HepG2 (cell line): Measurements from ENCODE around the gene DUSP22. TPM values are rescaled to one million over a fixed set of nuclear protein-coding genes. Genes with fewer than 3 reads are reported as not detected.

Source experiments
- ATAC-seq: fragments of 200-7000 bp; cut with Tn5 transposase; 3 replicates; pipeline ENCODE4 v1.9.1; 2020; ENCODE audit warnings: mild to moderate bottlenecking, moderate library complexity
- BruUV-seq: library from RNA; stranded (reverse); fragments of 400-500 nt; replicated peaks from 2 replicates; lab custom pipeline; 2021; lab: Mats Ljungman, UMichigan
- CTCF ChIA-PET: fragments of 300-600 bp; formaldehyde crosslinking; extraction: SDS; loops from one replicate; lab custom pipeline; 2021; ENCODE audit warnings: low total read pairs, inconsistent platforms, low intra/inter-chr PET ratio; lab: Yijun Ruan, JAX
- POLR2A ChIA-PET: fragments of 350-600 bp; sonication (Branson Sonifier 250); formaldehyde crosslinking; loops from one replicate; lab custom pipeline; 2020; ENCODE audit warnings: antibody characterized with exemption, inconsistent platforms; lab: Yijun Ruan, JAX
- DNase-seq: peaks from one replicate; pipeline ENCODE4 v3.0.0-alpha.2; 2015; ENCODE audit warnings: low spot score
- FAIRE-seq: peaks from 3 replicates; lab custom pipeline; 2011; peaks lifted over from hg19 to GRCh38; lab: Jason Lieb, UNC
- H2AFZ ChIP-seq: one replicate; pipeline ENCODE4 v1.6.1; 2011; ENCODE audit warnings: low read length, inconsistent platforms
- H3K27ac ChIP-seq: fragments of 300-600 bp; 3 replicates; pipeline ENCODE4 v1.8.0; 2011; ENCODE audit warnings: mixed run types, mild to moderate bottlenecking, mixed read lengths, low read length, inconsistent platforms; ENCODE audit not compliant: insufficient read depth; ENCODE audit errors: extremely low read length
- H3K27me3 ChIP-seq, 2 experiments: fragments of 200-600 bp in 1 of 2; 2 replicates in 1 of 2; 3 replicates in 1 of 2; pipeline versions ENCODE4 v1.6.0 to v1.8.0; 2011; ENCODE audit warnings: low read length in 2 of 2, mild to moderate bottlenecking in 2 of 2, moderate library complexity in 2 of 2, inconsistent platforms in 1 of 2; ENCODE audit not compliant: insufficient read depth in 2 of 2, control insufficient read depth in 1 of 2
- H3K36me3 ChIP-seq, 2 experiments: fragments of 200-600 bp in 1 of 2; replicated peaks in 1 of 2; 2 replicates in 1 of 2; 3 replicates in 1 of 2; pipeline versions ENCODE4 v1.5.1 to v1.8.0; 2011; ENCODE audit warnings: low read length in 2 of 2, inconsistent platforms in 1 of 2; ENCODE audit not compliant: insufficient read depth in 2 of 2, control insufficient read depth in 1 of 2
- H3K4me1 ChIP-seq: 2 replicates; pipeline ENCODE4 v1.5.1; 2012; ENCODE audit warnings: low read length, inconsistent platforms; ENCODE audit not compliant: insufficient read depth
- H3K4me2 ChIP-seq: 2 replicates; pipeline ENCODE4 v1.6.0; 2011; ENCODE audit warnings: low read depth, low read length, inconsistent platforms
- H3K4me3 ChIP-seq, 3 experiments: fragments of 200-600 bp in 1 of 3; sonication (generic), shearing (Covaris generic) in 1 of 3; replicated peaks in 1 of 3; 2 replicates each; pipeline ENCODE4 v1.5.1; 2011 to 2016; ENCODE audit warnings: low read length in 3 of 3, inconsistent platforms in 2 of 3, low read depth in 2 of 3, mild to moderate bottlenecking in 2 of 3, control low read depth in 1 of 3, mixed read lengths in 1 of 3; ENCODE audit not compliant: insufficient read depth in 1 of 3
- H3K79me2 ChIP-seq: one replicate; pipeline ENCODE4 v1.6.1; 2011; ENCODE audit warnings: low read length, inconsistent platforms; ENCODE audit not compliant: insufficient read depth
- H3K9ac ChIP-seq: 2 replicates; pipeline ENCODE4 v1.6.0; 2011; ENCODE audit warnings: mild to moderate bottlenecking, low read depth, low read length, inconsistent platforms; ENCODE audit not compliant: insufficient read depth
- H3K9me3 ChIP-seq: 2 replicates; pipeline ENCODE4 v1.5.1; 2012; ENCODE audit warnings: mild to moderate bottlenecking, low read length
- H4K20me1 ChIP-seq: 2 replicates; pipeline ENCODE4 v1.6.0; 2011; ENCODE audit warnings: inconsistent platforms, mild to moderate bottlenecking, low read length, moderate library complexity; ENCODE audit not compliant: insufficient read depth
- ONECUT2 ChIP-seq: sonication (generic); formaldehyde crosslinking; IDR thresholded peaks from 2 replicates; pipeline ENCODE4 v1.4.0; 2020; ENCODE audit warnings: missing genetic modification reagents
- SAFB2 ChIP-seq: sonication (generic); formaldehyde crosslinking; IDR thresholded peaks from 2 replicates; pipeline ENCODE4 v1.5.1; 2020; ENCODE audit warnings: missing genetic modification reagents, low read depth, mild to moderate bottlenecking, borderline replicate concordance
- TRAFD1 ChIP-seq: sonication (generic); formaldehyde crosslinking; IDR thresholded peaks from 2 replicates; pipeline ENCODE4 v1.5.1; 2020; ENCODE audit warnings: missing genetic modification reagents, mild to moderate bottlenecking, borderline replicate concordance
- ZNF350 ChIP-seq: sonication (generic); formaldehyde crosslinking; IDR thresholded peaks from 2 replicates; pipeline ENCODE4 v1.4.0; 2020; ENCODE audit warnings: mild to moderate bottlenecking, low read depth, missing genetic modification reagents, borderline replicate concordance
- WGBS: methylation state at CpG from one replicate; pipeline ENCODE4 v1.1.6; 2017; ENCODE audit warnings: low lambda C conversion rate; 5-methylcytosine and 5-hydroxymethylcytosine counted together
- in situ Hi-C: cut with HindIII; loops from 2 replicates; pipeline ENCODE4 v1.10.0; 2017; ENCODE audit warnings: low pct_unique_long_range_greater_than_20kb; ENCODE audit not compliant: extremely low pct_ligation_motif_present
- intact Hi-C: fragments of 100-400 bp; cut with micrococcal nuclease; formaldehyde crosslinking; loops from one replicate; pipeline ENCODE4 v1.10.0; 2022; ENCODE audit not compliant: unreplicated experiment
- polyA plus RNA-seq, 8 experiments: library from polyadenylated mRNA; depleted of rRNA in 3 of 8; stranded (reverse) in 7 of 8; unstranded in 1 of 8; fragments of >200 nt; fragmentation: Illumina TruSeq in 4 of 8; extraction: Trizol in 4 of 8; gene quantifications; 2 replicates each; pipeline versions ENCODE4 v1.2.1 to v1.2.3, GENCODE V29; 2011 to 2016; ENCODE audit warnings: low read depth in 4 of 8, missing spikeins in 1 of 8, mixed read lengths in 1 of 8; ENCODE audit not compliant: insufficient read depth in 1 of 8
- total RNA-seq, 5 experiments: library from RNA; depleted of rRNA; stranded (reverse); fragments of >200 nt; fragmentation: Illumina TruSeq; extraction: Trizol; gene quantifications; 2 replicates each; pipeline ENCODE4 v1.2.3, GENCODE V29; 2016; ENCODE audit warnings: low read depth in 1 of 5
- TF ChIP-seq, protein P1 (sequence below): sonication (generic); formaldehyde crosslinking; IDR thresholded peaks from 2 replicates; pipeline ENCODE4 v1.5.0; 2020; ENCODE audit warnings: missing genetic modification reagents

DUSP22 gene
- total and polyA plus RNA-seq, 2 of the 13 experiments (the other 11 are each of a cell fraction or from before 2014, with no cell fraction given), result 20.2 to 32.8 TPM

DNA sequence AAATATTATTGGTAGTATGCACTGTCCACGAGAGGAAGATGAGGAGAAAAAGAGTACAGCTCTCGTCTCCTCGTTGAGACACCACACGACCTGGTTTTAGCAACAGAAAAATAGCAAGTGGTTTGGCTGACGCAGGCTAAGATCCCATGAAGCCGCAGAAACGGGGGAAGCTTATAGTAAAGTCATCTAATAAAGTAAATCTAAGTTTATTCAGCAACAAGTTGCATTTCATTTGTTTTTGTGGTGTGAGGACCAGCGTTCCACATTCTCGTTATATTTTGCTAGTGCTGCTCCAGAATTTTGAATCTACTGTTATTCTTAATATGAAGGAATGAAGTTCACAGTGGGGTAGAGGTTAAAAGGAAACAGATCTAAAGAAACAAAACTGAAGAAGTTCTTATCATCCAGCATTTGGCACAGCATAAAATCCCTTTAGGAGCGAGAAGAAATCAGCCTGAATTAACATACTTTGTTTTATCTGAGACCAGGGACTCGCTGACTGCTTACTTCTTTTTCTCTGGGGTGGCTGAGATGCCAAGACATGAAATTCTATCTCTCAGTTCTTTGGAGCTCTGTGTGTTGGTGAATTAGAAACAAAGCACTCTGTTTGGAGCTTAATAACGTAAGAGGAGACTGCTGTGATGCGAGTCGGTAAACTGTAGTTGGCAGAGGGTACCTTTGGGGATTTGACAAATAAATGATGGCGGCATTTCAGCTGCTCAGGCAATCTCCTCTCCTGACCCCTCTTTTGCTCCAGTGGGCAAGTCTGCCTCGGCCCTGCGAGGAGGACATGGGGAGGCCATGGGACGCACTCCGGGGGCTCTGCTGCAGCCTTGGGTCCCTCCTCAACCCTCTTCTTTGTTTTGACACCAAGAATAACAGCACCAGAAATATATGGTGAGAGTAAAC lies 74.4 kb downstream of the DUSP22 start:
- ChIA-PET CTCF (no interaction called here), POLR2A (no interaction called here)
- Histone ChIP-seq H2AFZ (no peak overlapping the region), H3K9me3 (no peaks in the 10 kb centered on the region), H3K4me2 (no peak overlapping the region), H3K79me2 (no peaks in the 10 kb centered on the region), H3K4me3 (no peak overlapping the region), H3K36me3 (no peaks in the 10 kb centered on the region), H3K27me3 (peaks cover 5 to 42% of the 10 kb centered on the region in 2 experiments; a peak in 4 of 5 replicates), H3K27ac (no peak overlapping the region), H3K9ac (no peak overlapping the region), H3K4me1 (peaks cover 6% of the 10 kb centered on the region)
- no peak for ATAC-seq
- in situ Hi-C loops (no loop called here), intact Hi-C loops (no loop called here)
- no TSS peak for BruUV-seq
- TF ChIP-seq SAFB2 (no peak), ONECUT2 (CRISPR knock-in tag) (no peak), TRAFD1 (CRISPR knock-in tag) (no peak), ZNF350 (CRISPR knock-in tag) (no peak)
- TF ChIP-seq, protein P1, sequence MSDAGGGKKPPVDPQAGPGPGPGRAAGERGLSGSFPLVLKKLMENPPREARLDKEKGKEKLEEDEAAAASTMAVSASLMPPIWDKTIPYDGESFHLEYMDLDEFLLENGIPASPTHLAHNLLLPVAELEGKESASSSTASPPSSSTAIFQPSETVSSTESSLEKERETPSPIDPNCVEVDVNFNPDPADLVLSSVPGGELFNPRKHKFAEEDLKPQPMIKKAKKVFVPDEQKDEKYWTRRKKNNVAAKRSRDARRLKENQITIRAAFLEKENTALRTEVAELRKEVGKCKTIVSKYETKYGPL (CRISPR knock-in tag), result no peak
- TF ChIP-seq, all 625 proteins: peak for 0
- FAIRE-seq (no peak), DNase-seq (no peak)
- 28% methylated on average over 19 of the region's 19 CpGs for WGBS
- no peaks in the 10 kb centered on the region for H4K20me1 ChIP-seq
